ENCODE measurements around the gene LDB1. TPM values are rescaled to one million over a fixed set of nuclear protein-coding genes. Genes with fewer than 3 reads are reported as not detected.

LDB1 gene
- total and polyA plus RNA-seq, 2 of the 13 experiments (the other 11 are each of a cell fraction or from before 2014, with no cell fraction given): 17.2 to 45.5 TPM

DNA sequence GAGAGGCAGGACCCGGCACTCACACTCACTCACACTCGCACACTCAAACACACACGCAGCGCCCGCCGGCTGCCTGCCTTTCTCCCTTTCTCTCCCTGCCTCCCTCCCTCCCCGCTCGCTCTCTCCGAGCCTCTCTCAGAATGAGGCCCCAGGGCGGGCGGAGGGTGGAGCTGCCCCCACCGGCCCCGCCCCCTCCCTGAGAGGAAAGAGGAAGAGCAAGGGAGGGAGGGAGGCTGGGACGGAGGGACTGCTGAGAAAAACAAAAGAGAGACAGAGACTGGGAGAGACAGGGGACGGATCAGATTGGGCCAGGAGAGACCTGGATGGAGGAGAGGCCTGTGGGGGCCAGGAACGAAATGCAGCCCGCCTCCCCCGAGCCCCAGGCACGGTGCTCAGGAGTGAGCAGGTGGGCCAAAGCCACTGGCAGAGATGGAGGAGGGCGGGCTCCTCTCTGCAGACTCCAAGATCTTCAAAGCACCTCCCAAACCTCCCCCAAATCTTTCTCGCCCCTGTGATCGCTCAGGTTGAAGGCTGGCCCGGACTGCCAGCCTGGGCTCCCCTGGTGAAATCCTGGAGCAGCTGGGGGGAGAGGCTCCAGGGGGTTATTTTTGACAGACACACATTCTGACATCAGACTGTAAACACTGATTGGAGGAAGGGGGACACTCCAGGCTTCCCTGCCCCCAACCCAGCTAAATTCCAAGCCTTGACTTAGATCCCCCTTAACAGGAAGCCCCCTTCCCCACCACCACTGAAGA lies 5.1 kb downstream of the LDB1 start (continued):
- TF ChIP-seq, protein P1, sequence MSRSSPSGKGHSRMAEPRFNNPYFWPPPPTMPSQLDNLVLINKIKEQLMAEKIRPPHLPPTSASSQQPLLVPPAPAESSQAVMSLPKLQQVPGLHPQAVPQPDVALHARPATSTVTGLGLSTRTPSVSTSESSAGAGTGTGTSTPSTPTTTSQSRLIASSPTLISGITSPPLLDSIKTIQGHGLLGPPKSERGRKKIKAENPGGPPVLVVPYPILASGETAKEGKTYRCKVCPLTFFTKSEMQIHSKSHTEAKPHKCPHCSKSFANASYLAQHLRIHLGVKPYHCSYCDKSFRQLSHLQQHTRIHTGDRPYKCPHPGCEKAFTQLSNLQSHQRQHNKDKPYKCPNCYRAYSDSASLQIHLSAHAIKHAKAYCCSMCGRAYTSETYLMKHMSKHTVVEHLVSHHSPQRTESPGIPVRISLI (CRISPR knock-in tag; IDR thresholded peaks at IDR 0.05; ENCODE audit: borderline replicate concordance): no peak
- 0 out of 2 replicates have a peak, but pooled peaks have one; percentile 35 for TF ChIP-seq RCOR2 (CRISPR knock-in tag; IDR thresholded peaks at IDR 0.05)
- TF ChIP-seq, protein P2, sequence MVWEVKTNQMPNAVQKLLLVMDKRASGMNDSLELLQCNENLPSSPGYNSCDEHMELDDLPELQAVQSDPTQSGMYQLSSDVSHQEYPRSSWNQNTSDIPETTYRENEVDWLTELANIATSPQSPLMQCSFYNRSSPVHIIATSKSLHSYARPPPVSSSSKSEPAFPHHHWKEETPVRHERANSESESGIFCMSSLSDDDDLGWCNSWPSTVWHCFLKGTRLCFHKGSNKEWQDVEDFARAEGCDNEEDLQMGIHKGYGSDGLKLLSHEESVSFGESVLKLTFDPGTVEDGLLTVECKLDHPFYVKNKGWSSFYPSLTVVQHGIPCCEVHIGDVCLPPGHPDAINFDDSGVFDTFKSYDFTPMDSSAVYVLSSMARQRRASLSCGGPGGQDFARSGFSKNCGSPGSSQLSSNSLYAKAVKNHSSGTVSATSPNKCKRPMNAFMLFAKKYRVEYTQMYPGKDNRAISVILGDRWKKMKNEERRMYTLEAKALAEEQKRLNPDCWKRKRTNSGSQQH (CRISPR knock-in tag; IDR thresholded peaks at IDR 0.05; ENCODE audit: low read depth): no peak
- TF ChIP-seq ZNF430 (CRISPR knock-in tag; IDR thresholded peaks at IDR 0.05): 0 out of 2 replicates have a peak, but pooled peaks have one; percentile 61
- no peak for TF ChIP-seq PCBP2 (optimal IDR thresholded peaks at IDR 0.05; ENCODE audit: low read depth, low read length, poor library complexity, severe bottlenecking)
- TF ChIP-seq, protein P3, sequence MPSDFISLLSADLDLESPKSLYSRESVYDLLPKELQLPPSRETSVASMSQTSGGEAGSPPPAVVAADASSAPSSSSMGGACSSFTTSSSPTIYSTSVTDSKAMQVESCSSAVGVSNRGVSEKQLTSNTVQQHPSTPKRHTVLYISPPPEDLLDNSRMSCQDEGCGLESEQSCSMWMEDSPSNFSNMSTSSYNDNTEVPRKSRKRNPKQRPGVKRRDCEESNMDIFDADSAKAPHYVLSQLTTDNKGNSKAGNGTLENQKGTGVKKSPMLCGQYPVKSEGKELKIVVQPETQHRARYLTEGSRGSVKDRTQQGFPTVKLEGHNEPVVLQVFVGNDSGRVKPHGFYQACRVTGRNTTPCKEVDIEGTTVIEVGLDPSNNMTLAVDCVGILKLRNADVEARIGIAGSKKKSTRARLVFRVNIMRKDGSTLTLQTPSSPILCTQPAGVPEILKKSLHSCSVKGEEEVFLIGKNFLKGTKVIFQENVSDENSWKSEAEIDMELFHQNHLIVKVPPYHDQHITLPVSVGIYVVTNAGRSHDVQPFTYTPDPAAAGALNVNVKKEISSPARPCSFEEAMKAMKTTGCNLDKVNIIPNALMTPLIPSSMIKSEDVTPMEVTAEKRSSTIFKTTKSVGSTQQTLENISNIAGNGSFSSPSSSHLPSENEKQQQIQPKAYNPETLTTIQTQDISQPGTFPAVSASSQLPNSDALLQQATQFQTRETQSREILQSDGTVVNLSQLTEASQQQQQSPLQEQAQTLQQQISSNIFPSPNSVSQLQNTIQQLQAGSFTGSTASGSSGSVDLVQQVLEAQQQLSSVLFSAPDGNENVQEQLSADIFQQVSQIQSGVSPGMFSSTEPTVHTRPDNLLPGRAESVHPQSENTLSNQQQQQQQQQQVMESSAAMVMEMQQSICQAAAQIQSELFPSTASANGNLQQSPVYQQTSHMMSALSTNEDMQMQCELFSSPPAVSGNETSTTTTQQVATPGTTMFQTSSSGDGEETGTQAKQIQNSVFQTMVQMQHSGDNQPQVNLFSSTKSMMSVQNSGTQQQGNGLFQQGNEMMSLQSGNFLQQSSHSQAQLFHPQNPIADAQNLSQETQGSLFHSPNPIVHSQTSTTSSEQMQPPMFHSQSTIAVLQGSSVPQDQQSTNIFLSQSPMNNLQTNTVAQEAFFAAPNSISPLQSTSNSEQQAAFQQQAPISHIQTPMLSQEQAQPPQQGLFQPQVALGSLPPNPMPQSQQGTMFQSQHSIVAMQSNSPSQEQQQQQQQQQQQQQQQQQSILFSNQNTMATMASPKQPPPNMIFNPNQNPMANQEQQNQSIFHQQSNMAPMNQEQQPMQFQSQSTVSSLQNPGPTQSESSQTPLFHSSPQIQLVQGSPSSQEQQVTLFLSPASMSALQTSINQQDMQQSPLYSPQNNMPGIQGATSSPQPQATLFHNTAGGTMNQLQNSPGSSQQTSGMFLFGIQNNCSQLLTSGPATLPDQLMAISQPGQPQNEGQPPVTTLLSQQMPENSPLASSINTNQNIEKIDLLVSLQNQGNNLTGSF (CRISPR knock-in tag; IDR thresholded peaks at IDR 0.05): no peak
- TF ChIP-seq LCORL (IDR thresholded peaks at IDR 0.05): no peak
- no peak for TF ChIP-seq LCORL (CRISPR knock-in tag; IDR thresholded peaks at IDR 0.05)
- TF ChIP-seq NCOA2 (CRISPR knock-in tag; IDR thresholded peaks at IDR 0.05): no peak
- TF ChIP-seq STAG1 (CRISPR knock-in tag; IDR thresholded peaks at IDR 0.05): no peak
- no peak for TF ChIP-seq ZNF136 (CRISPR knock-in tag; IDR thresholded peaks at IDR 0.05; ENCODE audit: low read depth)
- TF ChIP-seq REXO4 (CRISPR knock-in tag; IDR thresholded peaks at IDR 0.05; ENCODE audit: borderline replicate concordance): no peak
- TF ChIP-seq DNMT1 (CRISPR knock-in tag; IDR thresholded peaks at IDR 0.05): no peak
- no peak for TF ChIP-seq TOPORS (CRISPR knock-in tag; IDR thresholded peaks at IDR 0.05)
- TF ChIP-seq CHD4 (IDR thresholded peaks at IDR 0.05; ENCODE audit: borderline replicate concordance, low read length): no peak
- TF ChIP-seq SRY (CRISPR knock-in tag; IDR thresholded peaks at IDR 0.05): no peak
- no peak for TF ChIP-seq CHCHD3 (CRISPR knock-in tag; IDR thresholded peaks at IDR 0.05)
